Hepatocyte (in vitro differentiated cells): ENCODE measurements around the gene GOSR1. TPM values are rescaled to one million over a fixed set of nuclear protein-coding genes. Genes with fewer than 3 reads are reported as not detected.
"Not testable (repeated sequence)": the region's sequence is repeated elsewhere in the genome, so short reads cannot be mapped to it uniquely, and the experiment has no call there.

Experiments
- DNase-seq: peaks from one replicate; pipeline ENCODE4 v3.0.0-alpha.2; 2016; ENCODE audit warnings: low spot score
- H2AFZ ChIP-seq: fragments of 200-600 bp; sonication (generic); 2 replicates; pipeline ENCODE4 v1.6.0; 2016; ENCODE audit warnings: antibody characterized with exemption, mild to moderate bottlenecking
- H3K27ac ChIP-seq: fragments of 200-600 bp; sonication (generic); 2 replicates; pipeline ENCODE4 v1.5.1; 2016; ENCODE audit warnings: mild to moderate bottlenecking
- H3K27me3 ChIP-seq: fragments of 200-600 bp; sonication (generic); 2 replicates; pipeline ENCODE4 v1.6.1; 2016
- H3K36me3 ChIP-seq: fragments of 200-600 bp; sonication (generic); replicated peaks from 2 replicates; pipeline ENCODE4 v1.5.1; 2016; ENCODE audit warnings: low read depth; ENCODE audit not compliant: insufficient read depth
- H3K4me1 ChIP-seq: fragments of 200-600 bp; sonication (generic); 2 replicates; pipeline ENCODE4 v1.5.1; 2016; ENCODE audit warnings: mild to moderate bottlenecking, moderate library complexity; ENCODE audit not compliant: insufficient read depth
- H3K4me2 ChIP-seq: fragments of 200-600 bp; sonication (generic); 2 replicates; pipeline ENCODE4 v1.6.0; 2016
- H3K4me3 ChIP-seq: fragments of 200-600 bp; sonication (generic); 2 replicates; pipeline ENCODE4 v1.5.1; 2016; ENCODE audit warnings: mild to moderate bottlenecking
- H3K79me2 ChIP-seq: fragments of 200-600 bp; sonication (generic); 2 replicates; pipeline ENCODE4 v1.6.0; 2017; ENCODE audit warnings: mild to moderate bottlenecking
- H3K9me2 ChIP-seq: fragments of 200-600 bp; sonication (generic); replicated peaks from 2 replicates; pipeline ENCODE4 v1.6.0; 2017; ENCODE audit warnings: mild to moderate bottlenecking; ENCODE audit not compliant: insufficient read depth
- H3K9me3 ChIP-seq: fragments of 200-600 bp; sonication (generic); 2 replicates; pipeline ENCODE4 v1.5.1; 2016; ENCODE audit warnings: low read depth, mild to moderate bottlenecking
- H4K20me1 ChIP-seq: fragments of 200-600 bp; sonication (generic); 2 replicates; pipeline ENCODE4 v1.6.0; 2016; ENCODE audit warnings: mild to moderate bottlenecking; ENCODE audit not compliant: insufficient read depth, poor library complexity, severe bottlenecking
- EZH2 ChIP-seq: fragments of 200-600 bp; sonication (generic); IDR thresholded peaks from 2 replicates; pipeline ENCODE4 v1.6.1; 2016; ENCODE audit warnings: antibody characterized with exemption, mild to moderate bottlenecking, borderline replicate concordance
- EZH2phosphoT487 ChIP-seq: fragments of 200-600 bp; sonication (generic); IDR thresholded peaks from one replicate; pipeline ENCODE4 v1.6.1; 2018; ENCODE audit warnings: antibody characterized with exemption, mild to moderate bottlenecking, low read depth, moderate library complexity; ENCODE audit not compliant: unreplicated experiment, severe bottlenecking
- WGBS: methylation state at CpG from one replicate; pipeline ENCODE4 v1.1.6; 2016; ENCODE audit warnings: low lambda C conversion rate; ENCODE audit errors: missing lambda C conversion rate; 5-methylcytosine and 5-hydroxymethylcytosine counted together
- polyA plus RNA-seq: library from polyadenylated mRNA; unstranded; fragments of >200 nt; fragmentation: Nextera tagmentation; extraction: Ambion mirVana; gene quantifications from 2 replicates; pipeline ENCODE4 v1.2.1, GENCODE V29; 2016
- total RNA-seq: library from RNA; depleted of rRNA; stranded (reverse); fragments of >200 nt; gene quantifications from 2 replicates; pipeline ENCODE4 v1.2.3, GENCODE V29; 2014
- TF ChIP-seq, protein P1 (sequence below): fragments of 200-600 bp; sonication (generic); IDR thresholded peaks from 2 replicates; pipeline ENCODE4 v1.5.1; 2016; ENCODE audit warnings: antibody characterized with exemption, mild to moderate bottlenecking; ENCODE audit not compliant: poor library complexity

GOSR1 gene
- total and polyA plus RNA-seq, 2 experiments from 2014 or later: 29.7 to 52.1 TPM

DNA sequence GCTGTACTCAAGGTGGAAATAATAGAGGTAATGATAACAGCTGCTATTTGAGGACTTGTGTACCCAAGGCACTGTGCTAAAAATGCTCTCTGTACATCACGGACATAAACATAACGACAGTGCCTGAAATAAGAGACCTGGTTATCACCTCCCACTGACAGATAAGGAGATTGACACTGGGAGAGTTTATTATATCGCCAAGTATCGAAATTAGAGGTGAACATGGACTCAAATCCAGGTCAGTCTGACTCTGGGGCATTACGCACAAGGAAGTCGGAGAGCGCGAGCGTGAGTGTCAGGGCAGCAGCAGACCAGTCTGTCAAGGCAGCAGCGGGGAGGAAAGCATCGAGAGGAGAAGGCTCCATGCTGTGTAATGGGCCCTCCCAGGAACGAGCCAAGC, 57.1 kb downstream of the GOSR1 start:
- no peaks in the 10 kb centered on the region for H3K9me3 ChIP-seq
- no peaks in the 10 kb centered on the region for H3K27me3 ChIP-seq
- H3K4me1 ChIP-seq: no peaks in the 10 kb centered on the region
- no peak overlapping the region for H3K4me3 ChIP-seq
- no peaks in the 10 kb centered on the region for H4K20me1 ChIP-seq
- H3K9me2 ChIP-seq: no peaks in the 10 kb centered on the region
- 82% methylated on average over 12 of the region's 12 CpGs for WGBS
- no peaks in the 10 kb centered on the region for H3K36me3 ChIP-seq
- H3K79me2 ChIP-seq: no peaks in the 10 kb centered on the region
- H3K4me2 ChIP-seq: no peak overlapping the region
- no peak overlapping the region for H3K27ac ChIP-seq
- no peak for DNase-seq
- H2AFZ ChIP-seq: no peak overlapping the region
- TF ChIP-seq, protein P1, sequence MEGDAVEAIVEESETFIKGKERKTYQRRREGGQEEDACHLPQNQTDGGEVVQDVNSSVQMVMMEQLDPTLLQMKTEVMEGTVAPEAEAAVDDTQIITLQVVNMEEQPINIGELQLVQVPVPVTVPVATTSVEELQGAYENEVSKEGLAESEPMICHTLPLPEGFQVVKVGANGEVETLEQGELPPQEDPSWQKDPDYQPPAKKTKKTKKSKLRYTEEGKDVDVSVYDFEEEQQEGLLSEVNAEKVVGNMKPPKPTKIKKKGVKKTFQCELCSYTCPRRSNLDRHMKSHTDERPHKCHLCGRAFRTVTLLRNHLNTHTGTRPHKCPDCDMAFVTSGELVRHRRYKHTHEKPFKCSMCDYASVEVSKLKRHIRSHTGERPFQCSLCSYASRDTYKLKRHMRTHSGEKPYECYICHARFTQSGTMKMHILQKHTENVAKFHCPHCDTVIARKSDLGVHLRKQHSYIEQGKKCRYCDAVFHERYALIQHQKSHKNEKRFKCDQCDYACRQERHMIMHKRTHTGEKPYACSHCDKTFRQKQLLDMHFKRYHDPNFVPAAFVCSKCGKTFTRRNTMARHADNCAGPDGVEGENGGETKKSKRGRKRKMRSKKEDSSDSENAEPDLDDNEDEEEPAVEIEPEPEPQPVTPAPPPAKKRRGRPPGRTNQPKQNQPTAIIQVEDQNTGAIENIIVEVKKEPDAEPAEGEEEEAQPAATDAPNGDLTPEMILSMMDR: no peak
- TF ChIP-seq EZH2phosphoT487 (no peak), EZH2 (no peak)

DNA sequence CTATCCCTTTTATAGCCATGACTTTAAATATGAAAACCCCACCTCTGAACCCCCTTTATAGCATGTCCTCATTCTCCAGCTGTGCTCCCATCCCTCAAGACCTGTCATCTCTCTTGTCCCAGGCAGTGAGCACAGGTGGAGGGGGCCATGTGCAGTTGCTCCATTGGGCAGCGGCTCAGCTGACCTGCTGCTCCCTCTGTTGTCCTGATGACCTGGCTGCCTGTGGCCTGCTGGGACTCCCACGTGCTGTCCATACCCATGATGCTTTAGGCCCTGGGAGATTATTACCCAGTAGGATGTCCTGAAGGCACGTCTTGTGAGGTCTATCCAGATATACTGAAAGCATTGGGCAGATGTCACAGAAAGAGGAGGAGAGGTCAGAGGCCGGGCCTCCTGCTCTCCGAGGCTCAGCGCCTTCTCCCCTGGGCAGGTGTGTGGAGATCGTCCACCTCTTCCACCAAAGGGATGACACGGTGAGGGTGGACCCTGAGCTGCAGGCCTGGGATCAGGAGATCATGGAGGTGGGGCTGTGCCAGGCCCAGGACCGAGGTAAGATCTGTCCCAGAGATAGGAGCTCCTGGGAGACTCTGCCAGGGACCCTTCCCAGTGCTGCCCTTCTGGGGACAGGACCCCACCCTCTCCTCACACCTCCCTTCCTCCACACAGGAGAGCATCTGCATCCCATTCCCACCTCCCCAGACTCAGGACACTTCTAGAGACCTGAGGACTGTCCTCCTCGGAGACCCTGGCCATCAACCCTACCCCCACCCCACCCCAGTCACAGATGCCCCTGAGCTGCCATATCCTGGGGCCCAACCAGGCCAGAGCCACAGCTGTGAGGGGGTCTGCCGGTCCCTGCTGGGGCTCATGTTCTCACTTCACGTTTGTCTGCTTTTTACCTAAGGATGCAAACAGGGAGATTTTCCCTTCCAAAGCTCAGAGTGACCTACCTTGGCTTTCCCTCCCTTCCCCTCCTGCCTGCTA, 58.0 kb downstream of the GOSR1 start:
- H3K4me2 ChIP-seq: no peak overlapping the region
- H3K4me3 ChIP-seq: no peak overlapping the region
- H3K9me2 ChIP-seq: no peaks in the 10 kb centered on the region
- no peak overlapping the region for H2AFZ ChIP-seq
- WGBS: 84% methylated on average over 12 of the region's 12 CpGs
- no peak for DNase-seq
- H3K9me3 ChIP-seq: no peaks in the 10 kb centered on the region
- no peaks in the 10 kb centered on the region for H3K4me1 ChIP-seq
- no peaks in the 10 kb centered on the region for H4K20me1 ChIP-seq
- H3K27me3 ChIP-seq: no peaks in the 10 kb centered on the region
- TF ChIP-seq EZH2phosphoT487: no peak
- TF ChIP-seq, protein P1: no peak
- TF ChIP-seq EZH2: no peak
- H3K36me3 ChIP-seq: no peaks in the 10 kb centered on the region
- no peaks in the 10 kb centered on the region for H3K79me2 ChIP-seq
- H3K27ac ChIP-seq: no peak overlapping the region

DNA sequence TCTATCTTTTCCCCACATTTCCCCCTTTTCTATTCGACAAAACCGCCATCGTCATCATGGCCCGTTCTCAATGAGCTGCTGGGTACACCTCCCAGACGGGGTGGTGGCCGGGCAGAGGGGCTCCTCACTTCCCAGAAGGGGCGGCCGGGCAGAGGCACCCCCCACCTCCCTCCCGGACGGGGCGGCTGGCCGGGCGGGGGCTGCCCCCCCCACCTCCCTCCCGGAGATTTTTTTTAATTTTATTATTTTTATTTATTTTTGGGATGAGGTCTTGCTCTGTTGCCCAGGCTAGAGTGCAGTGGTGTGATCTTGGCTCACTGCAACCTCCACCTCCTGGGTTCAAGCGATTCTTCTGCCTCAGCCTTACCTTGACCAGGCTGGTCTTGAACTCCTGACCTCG, 59.6 kb downstream of the GOSR1 start:
- DNase-seq, H2AFZ ChIP-seq, H3K79me2 ChIP-seq, H3K4me3 ChIP-seq, H3K9me3 ChIP-seq, H3K9me2 ChIP-seq, H4K20me1 ChIP-seq, H3K27me3 ChIP-seq, H3K4me2 ChIP-seq, H3K27ac ChIP-seq, H3K4me1 ChIP-seq, H3K36me3 ChIP-seq: not testable (repeated sequence)
- 97% methylated on average over 2 of the region's 16 CpGs for WGBS

DNA sequence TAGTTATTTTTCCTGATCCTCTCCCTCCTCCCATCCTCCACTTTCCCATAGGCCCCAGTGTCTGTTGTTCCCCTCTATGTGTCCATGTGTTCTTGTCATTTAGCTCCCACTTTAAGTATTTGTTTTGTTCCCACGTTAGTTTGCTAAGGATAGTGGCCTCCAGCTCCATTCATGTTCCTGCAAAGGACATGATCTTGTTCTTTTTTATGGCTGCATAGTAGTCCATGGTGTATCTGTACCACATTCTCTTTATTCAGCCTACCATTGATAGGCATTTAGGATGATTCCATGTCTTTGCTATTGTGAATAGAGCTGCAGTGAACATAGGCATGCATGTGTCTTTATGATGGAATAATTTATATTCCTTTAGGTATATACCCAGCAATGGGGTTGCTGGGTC, 60.5 kb downstream of the GOSR1 start:
- not testable (repeated sequence) for H3K4me2 ChIP-seq, H3K36me3 ChIP-seq, DNase-seq, H2AFZ ChIP-seq, H3K79me2 ChIP-seq, H3K27me3 ChIP-seq, H3K4me1 ChIP-seq, H3K27ac ChIP-seq, H3K4me3 ChIP-seq, H4K20me1 ChIP-seq, H3K9me3 ChIP-seq, H3K9me2 ChIP-seq
- WGBS: 63% methylated on average over 1 of the region's 1 CpG
